G401.6 (cell line): ENCODE measurements around the gene OCA2.
"Not testable (repeated sequence)": the region's sequence is repeated elsewhere in the genome, so short reads cannot be mapped to it uniquely, and the experiment has no call there.

ENCODE experiments used
- FAIRE-seq: peaks from 2 replicates; lab custom pipeline; 2012; peaks lifted over from hg19 to GRCh38; lab: Jason Lieb, UNC

OCA2 gene

GRCh38 chr15:27767918-27768640 lies 331.0 kb downstream of the OCA2 start:
- FAIRE-seq, result no peak

- not testable (repeated sequence) for FAIRE-seq
Observed at GRCh38 chr15:27767430-27767829, 331.7 kb downstream of the OCA2 start.

- no peak for FAIRE-seq
Observed at GRCh38 chr15:27764339-27764738, 334.8 kb downstream of the OCA2 start.

- no peak for FAIRE-seq
Observed at GRCh38 chr15:27763514-27763913, 335.6 kb downstream of the OCA2 start.

- no peak for FAIRE-seq
Observed at GRCh38 chr15:27762471-27762870, 336.6 kb downstream of the OCA2 start.

- no peak for FAIRE-seq
Observed at GRCh38 chr15:27757052-27757451, 342.1 kb downstream of the OCA2 start.

GRCh38 chr15:27752691-27753090 lies 346.4 kb downstream of the OCA2 start:
- no peak for FAIRE-seq

GRCh38 chr15:27747997-27748396 lies 351.1 kb downstream of the OCA2 start:
- no peak for FAIRE-seq

GRCh38 chr15:27746401-27746955 lies 352.6 kb downstream of the OCA2 start:
- no peak for FAIRE-seq

- no peak for FAIRE-seq
Observed at GRCh38 chr15:27744641-27745040, 354.5 kb downstream of the OCA2 start.

GRCh38 chr15:27743638-27744037 lies 355.5 kb downstream of the OCA2 start:
- no peak for FAIRE-seq

GRCh38 chr15:27742751-27743477 lies 356.2 kb downstream of the OCA2 start:
- no peak for FAIRE-seq

- no peak for FAIRE-seq
Observed at GRCh38 chr15:27741226-27741860, 357.8 kb downstream of the OCA2 start.

GRCh38 chr15:27734785-27735495 lies 364.2 kb downstream of the OCA2 start:
- no peak for FAIRE-seq

GRCh38 chr15:27731776-27732175 lies 367.3 kb downstream of the OCA2 start:
- no peak for FAIRE-seq

- no peak for FAIRE-seq
Observed at GRCh38 chr15:27730868-27731267, 368.2 kb downstream of the OCA2 start.

- no peak for FAIRE-seq
Observed at GRCh38 chr15:27725731-27726130, 373.4 kb downstream of the OCA2 start.

- no peak for FAIRE-seq
Observed at GRCh38 chr15:27723821-27724220, 375.3 kb downstream of the OCA2 start.

- no peak for FAIRE-seq
Observed at GRCh38 chr15:27722102-27722501, 377.0 kb downstream of the OCA2 start.

- no peak for FAIRE-seq
Observed at GRCh38 chr15:27714675-27715074, 384.4 kb downstream of the OCA2 start.

GRCh38 chr15:27713850-27714249 lies 385.3 kb downstream of the OCA2 start:
- not testable (repeated sequence) for FAIRE-seq

- no peak for FAIRE-seq
Observed at GRCh38 chr15:27707257-27707656, 391.9 kb downstream of the OCA2 start.
